GM12878 (cell line): ENCODE results near the gene ABCA13. TPM values are rescaled to one million over a fixed set of nuclear protein-coding genes. Genes with fewer than 3 reads are reported as not detected.

Experiments
- ATAC-seq: fragments of 200-7000 bp; cut with Tn5 transposase; 3 replicates; pipeline ENCODE4 v1.9.1; 2020; ENCODE audit warnings: mild to moderate bottlenecking, moderate library complexity
- BruUV-seq: library from RNA; stranded (reverse); fragments of 400-500 nt; replicated peaks from 2 replicates; lab custom pipeline; 2021; lab: Mats Ljungman, UMichigan
- CTCF ChIA-PET: fragments of 300-600 bp; sonication (Branson Sonifier 250); formaldehyde crosslinking; extraction: SDS; loops from one replicate; lab custom pipeline; 2021; ENCODE audit warnings: inconsistent platforms; lab: Yijun Ruan, JAX
- POLR2A ChIA-PET: fragments of 350-600 bp; formaldehyde crosslinking; extraction: SDS; loops from one replicate; lab custom pipeline; 2021; ENCODE audit warnings: inconsistent platforms; lab: Charles Lee
- RAD21 ChIA-PET: fragments of 300-600 bp; sonication (Branson Sonifier 250); formaldehyde crosslinking; loops from one replicate; lab custom pipeline; 2023; ENCODE audit warnings: antibody characterized with exemption; ENCODE audit not compliant: unreplicated experiment; lab: Charles Lee
- SMC1A ChIA-PET: fragments of 300-600 bp; sonication (Branson Sonifier 250); formaldehyde crosslinking; loops from one replicate; lab custom pipeline; 2023; ENCODE audit not compliant: unreplicated experiment, uncharacterized antibody; lab: Charles Lee
- DNase-seq: peaks from one replicate; pipeline ENCODE4 v3.0.0-alpha.2; 2011; ENCODE audit warnings: low read depth, low spot score
- FAIRE-seq: peaks from 3 replicates; lab custom pipeline; 2011; peaks lifted over from hg19 to GRCh38; lab: Jason Lieb, UNC
- H2AFZ ChIP-seq: 2 replicates; pipeline ENCODE4 v1.6.0; 2011; ENCODE audit warnings: low read depth, low read length, control low read depth; ENCODE audit not compliant: control insufficient read depth
- H3K27ac ChIP-seq: 2 replicates; pipeline ENCODE4 v1.5.1; 2011; ENCODE audit warnings: control low read depth; ENCODE audit not compliant: control insufficient read depth, insufficient read depth
- H3K27me3 ChIP-seq, 2 experiments: replicated peaks in 1 of 2; 2 replicates each; pipeline versions ENCODE4 v1.6.0 to v1.6.1; 2011; ENCODE audit warnings: low read length in 1 of 2; ENCODE audit not compliant: control insufficient read depth in 2 of 2, insufficient read depth in 2 of 2
- H3K36me3 ChIP-seq, 2 experiments: 2 replicates each; pipeline ENCODE4 v1.5.1; 2011; ENCODE audit warnings: low read length in 1 of 2; ENCODE audit not compliant: control insufficient read depth in 2 of 2, insufficient read depth in 2 of 2
- H3K4me1 ChIP-seq: 2 replicates; pipeline ENCODE4 v1.6.1; 2011; ENCODE audit warnings: mild to moderate bottlenecking, low read length, moderate library complexity, mixed read lengths; ENCODE audit not compliant: control insufficient read depth, insufficient read depth
- H3K4me2 ChIP-seq: 2 replicates; pipeline ENCODE4 v1.6.0; 2011; ENCODE audit warnings: control low read depth; ENCODE audit not compliant: control insufficient read depth, insufficient read depth
- H3K4me3 ChIP-seq: fragments of 200-600 bp; sonication (generic); 2 replicates; pipeline ENCODE4 v1.5.1; 2016
- H3K79me2 ChIP-seq: 2 replicates; pipeline ENCODE4 v1.6.0; 2011; ENCODE audit warnings: low read length; ENCODE audit not compliant: control insufficient read depth, insufficient read depth
- H3K9ac ChIP-seq: 2 replicates; pipeline ENCODE4 v1.8.0; 2011; ENCODE audit warnings: low read length, control low read depth, mixed read lengths; ENCODE audit not compliant: control insufficient read depth, insufficient read depth
- H3K9me3 ChIP-seq: replicated peaks from 3 replicates; pipeline ENCODE4 v1.5.1; 2011; ENCODE audit warnings: mild to moderate bottlenecking, low read length; ENCODE audit not compliant: control insufficient read depth, insufficient read depth
- H4K20me1 ChIP-seq: 2 replicates; pipeline ENCODE4 v1.6.0; 2011; ENCODE audit not compliant: control insufficient read depth, insufficient read depth
- BCLAF1 ChIP-seq: fragments of 450-650 bp; IDR thresholded peaks from 2 replicates; pipeline ENCODE4 v1.6.1; 2017; ENCODE audit warnings: antibody characterized with exemption, mild to moderate bottlenecking, moderate library complexity
- HSF1 ChIP-seq: fragments of 150-350 bp; IDR thresholded peaks from 2 replicates; pipeline ENCODE4 v1.6.1; 2014; ENCODE audit warnings: mild to moderate bottlenecking, low read depth, low read length
- MYC ChIP-seq: IDR thresholded peaks from 2 replicates; pipeline ENCODE4 v1.6.1; 2011; ENCODE audit warnings: mild to moderate bottlenecking, low read length, moderate library complexity, inconsistent platforms; ENCODE audit not compliant: insufficient read depth, insufficient replicate concordance, insufficient read length, severe bottlenecking
- RAD21 ChIP-seq: IDR thresholded peaks from 2 replicates; pipeline ENCODE4 v1.6.1; 2011; ENCODE audit warnings: mild to moderate bottlenecking, low read depth, low read length, moderate library complexity; ENCODE audit not compliant: insufficient read depth
- WGBS: methylation state at CpG from one replicate; pipeline ENCODE4 v1.1.6; 2016; ENCODE audit warnings: low lambda C conversion rate; ENCODE audit not compliant: insufficient replicate concordance, insufficient coverage; ENCODE audit errors: missing lambda C conversion rate; 5-methylcytosine and 5-hydroxymethylcytosine counted together
- in situ Hi-C: fragments of 300-500 bp; cut with MboI; formaldehyde crosslinking; loops from 9 replicates; pipeline ENCODE4 v1.14.3; 2018; ENCODE audit warnings: mixed read lengths
- intact Hi-C: fragments of 100-400 bp; cut with micrococcal nuclease; formaldehyde crosslinking; loops from one replicate; pipeline ENCODE4 v1.14.2; 2022; ENCODE audit not compliant: unreplicated experiment
- polyA plus RNA-seq, 11 experiments: library from polyadenylated mRNA; depleted of rRNA in 4 of 11; unstranded in 6 of 11; stranded (reverse) in 5 of 11; fragments of >200 nt; fragmentation: Nextera tagmentation in 4 of 11; fragmentation: Illumina TruSeq in 1 of 11; extraction: Ambion mirVana in 4 of 11; extraction: Trizol in 1 of 11; gene quantifications; 1 replicate in 1 of 11; 2 replicates in 10 of 11; pipeline versions ENCODE4 v1.2.1 to v1.2.3, GENCODE V29; 2011 to 2016; ENCODE audit warnings: inconsistent platforms in 2 of 11, missing spikeins in 2 of 11, low read depth in 1 of 11
- total RNA-seq, 4 experiments: library from RNA; depleted of rRNA in 3 of 4; stranded (reverse); fragments of >200 nt in 3 of 4; fragmentation: Illumina TruSeq in 1 of 4; extraction: Trizol in 1 of 4; gene quantifications; 2 replicates each; pipeline versions ENCODE4 v1.2.1 to v1.2.3, GENCODE V29; 2013 to 2021

ABCA13 gene
- total and polyA plus RNA-seq, 10 of the 15 experiments (the other 5 are each of a cell fraction or from before 2014, with no cell fraction given) = under 0.01 to 0.98 (median 0.04) TPM; not detected in 2

DNA sequence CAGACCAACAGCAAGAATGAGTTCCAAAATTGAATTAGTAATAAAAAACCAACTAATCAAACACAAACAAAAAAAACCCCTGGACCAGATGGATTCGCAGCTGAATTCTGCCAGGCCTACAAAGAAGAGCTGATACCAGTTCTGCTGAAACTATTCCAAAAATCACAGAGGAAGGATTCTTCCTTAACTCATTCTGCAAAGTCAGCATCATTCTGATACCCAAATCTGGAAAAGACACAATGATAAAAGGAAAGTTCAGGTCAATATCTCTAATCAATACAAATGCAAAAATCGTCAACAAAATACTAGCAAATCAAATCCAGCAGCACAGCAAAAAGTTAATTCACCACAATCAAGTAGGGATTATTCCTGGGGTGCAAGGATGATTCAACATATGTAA lies 6.1 kb upstream of the ABCA13 start (continued):
- TF ChIP-seq BCLAF1 = no peak

DNA sequence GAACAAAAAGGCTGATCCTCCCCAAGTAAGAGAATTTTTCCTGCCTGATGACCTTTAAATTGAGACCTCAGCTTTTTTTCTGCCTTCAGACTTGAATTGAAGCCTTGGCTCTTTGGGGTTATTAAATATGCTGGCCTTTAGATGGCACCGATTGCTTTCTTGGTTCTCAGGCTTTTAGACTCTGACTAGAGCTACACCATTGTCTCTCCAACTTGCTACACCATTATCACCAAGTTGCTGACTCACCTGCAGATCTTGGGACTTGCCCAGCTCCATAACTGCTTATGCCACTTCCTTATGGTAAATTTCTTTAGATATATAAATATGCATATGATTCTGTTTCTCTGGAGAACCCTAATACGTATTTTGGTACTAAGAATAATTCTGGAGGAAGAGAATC lies 3.1 kb upstream of the ABCA13 start:
- Histone ChIP-seq H4K20me1 (no peaks in the 10 kb centered on the region), H3K36me3 (no peaks in the 10 kb centered on the region), H2AFZ (no peak overlapping the region), H3K4me2 (no peak overlapping the region), H3K27ac (no peak overlapping the region), H3K4me3 (no peak overlapping the region), H3K9me3 (no peaks in the 10 kb centered on the region), H3K27me3 (no peaks in the 10 kb centered on the region), H3K9ac (no peak overlapping the region), H3K4me1 (no peaks in the 10 kb centered on the region), H3K79me2 (no peaks in the 10 kb centered on the region)
- TF ChIP-seq MYC (no peak), RAD21 (peak; percentile 17; the same call in 1 of the 2 replicates), HSF1 (no peak)
- 0% methylated on average over 2 of the region's 2 CpGs for WGBS
- in situ Hi-C loops (no loop called here), intact Hi-C loops (no loop called here)
- ATAC-seq = no peak
- BruUV-seq = no TSS peak
- CTCF ChIA-PET = interaction anchor here (1.3 kb wide), 1 partner anchor 13 kb away, joined by 3 read pairs; no protein-coding TSS in a partner anchor
- RAD21 ChIA-PET = no interaction called here
- FAIRE-seq = no peak
- DNase-seq = no peak
- SMC1A ChIA-PET = no interaction called here
- POLR2A ChIA-PET = no interaction called here
